Lung (tissue), 12 donors: ENCODE data around the gene PDE4B. TPM values are rescaled to one million over a fixed set of nuclear protein-coding genes. Genes with fewer than 3 reads are reported as not detected.

ENCODE experiments used
- ATAC-seq: fragments of 200-7000 bp; cut with Tn5 transposase; one replicate; pipeline ENCODE4 v1.9.1; 2020; ENCODE audit warnings: moderate number of reproducible peaks; ENCODE audit not compliant: insufficient read depth, low FRiP score
- DNase-seq, 3 donors: peaks; one replicate each; pipeline ENCODE4 v3.0.0-alpha.2; 2013 to 2017
- H3K27ac ChIP-seq, 2 donors: one replicate each; pipeline ENCODE4 v1.5.1; 2013; ENCODE audit warnings: mild to moderate bottlenecking in 2 of 2, moderate library complexity in 2 of 2, control low read depth in 1 of 2, inconsistent platforms in 1 of 2, low read depth in 1 of 2, low read length in 1 of 2
- H3K27me3 ChIP-seq, 3 donors: one replicate each; pipeline ENCODE4 v1.5.1; 2013; ENCODE audit warnings: low read length in 2 of 3; ENCODE audit not compliant: control insufficient read depth in 3 of 3, insufficient read depth in 3 of 3
- H3K36me3 ChIP-seq, 4 donors: one replicate each; pipeline ENCODE4 v1.5.1; 2013; ENCODE audit warnings: low read length in 4 of 4, mild to moderate bottlenecking in 1 of 4, moderate library complexity in 1 of 4; ENCODE audit not compliant: control insufficient read depth in 4 of 4, insufficient read depth in 4 of 4
- H3K4me1 ChIP-seq, 5 donors: one replicate each; pipeline ENCODE4 v1.5.1; 2013; ENCODE audit warnings: low read length in 5 of 5, mild to moderate bottlenecking in 2 of 5, moderate library complexity in 1 of 5; ENCODE audit not compliant: control insufficient read depth in 5 of 5, insufficient read depth in 5 of 5
- H3K4me3 ChIP-seq: one replicate; pipeline ENCODE4 v1.5.1; 2013; ENCODE audit warnings: mild to moderate bottlenecking, control low read depth, moderate library complexity
- H3K9ac ChIP-seq, 2 donors: one replicate each; pipeline ENCODE4 v1.5.1; 2013; ENCODE audit warnings: low read length in 2 of 2, control low read depth in 1 of 2; ENCODE audit not compliant: insufficient read depth in 1 of 2
- H3K9me3 ChIP-seq, 4 donors: one replicate each; pipeline ENCODE4 v1.5.1; 2013; ENCODE audit warnings: low read length in 3 of 4, mild to moderate bottlenecking in 1 of 4, moderate library complexity in 1 of 4; ENCODE audit not compliant: control insufficient read depth in 4 of 4, insufficient read depth in 3 of 4
- whole genome bisulfite sequencing, 2 donors: extraction: QIAGEN DNeasy Blood & Tissue Kit; methylation state at CpG; one replicate each; pipeline ENCODE4 v1.1.7; 2013; 5-methylcytosine and 5-hydroxymethylcytosine counted together
- polyA plus RNA-seq, 2 donors: library from polyadenylated mRNA; stranded (reverse); fragments of 200-250 nt; gene quantifications; one replicate each; pipeline ENCODE4 v1.2.1, GENCODE V29; 2013
- total RNA-seq, 2 donors: library from RNA; depleted of rRNA in 1 of 2; stranded (reverse); fragments of >200 nt in 1 of 2; gene quantifications; one replicate each; pipeline ENCODE4 v1.2.1, GENCODE V29; 2014 to 2021
- TF ChIP-seq, protein P1 (sequence below): IDR thresholded peaks from 2 replicates; pipeline ENCODE4 v1.5.1; 2012; ENCODE audit warnings: mild to moderate bottlenecking; ENCODE audit errors: control extremely low read depth, extremely low read depth
- donor health status: control.
- donor health status: control.
- donor health status: Bipolar disorder and iron deficiency.
- donor health status: healthy.
- donor health status: DM: yes; HTN: yes; CAD: no.

The PDE4B gene
- total and polyA plus RNA-seq, 4 donors, result 4.0 to 96.2 (median 20.2) TPM

DNA sequence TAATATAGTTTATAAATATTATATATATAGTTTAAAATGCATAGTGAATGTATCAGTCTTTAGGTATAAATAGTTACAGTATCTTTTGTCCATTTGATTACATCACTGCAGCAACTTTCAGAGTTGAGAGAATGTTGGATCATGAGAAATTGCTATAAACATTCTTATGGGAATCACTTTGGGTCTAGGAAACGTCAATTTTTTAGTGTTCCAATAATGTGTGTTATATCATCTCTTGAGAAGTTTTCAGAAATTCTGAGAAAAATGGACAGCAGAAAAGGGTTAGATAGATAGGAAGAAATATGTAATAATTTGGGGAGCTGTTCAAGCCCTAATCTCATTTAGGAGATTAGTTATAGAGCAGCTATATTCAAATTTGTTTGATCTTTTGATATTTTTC lies 556.1 kb downstream of the PDE4B start:
- no peak overlapping the region for H3K4me3 ChIP-seq
- TF ChIP-seq, protein P1, sequence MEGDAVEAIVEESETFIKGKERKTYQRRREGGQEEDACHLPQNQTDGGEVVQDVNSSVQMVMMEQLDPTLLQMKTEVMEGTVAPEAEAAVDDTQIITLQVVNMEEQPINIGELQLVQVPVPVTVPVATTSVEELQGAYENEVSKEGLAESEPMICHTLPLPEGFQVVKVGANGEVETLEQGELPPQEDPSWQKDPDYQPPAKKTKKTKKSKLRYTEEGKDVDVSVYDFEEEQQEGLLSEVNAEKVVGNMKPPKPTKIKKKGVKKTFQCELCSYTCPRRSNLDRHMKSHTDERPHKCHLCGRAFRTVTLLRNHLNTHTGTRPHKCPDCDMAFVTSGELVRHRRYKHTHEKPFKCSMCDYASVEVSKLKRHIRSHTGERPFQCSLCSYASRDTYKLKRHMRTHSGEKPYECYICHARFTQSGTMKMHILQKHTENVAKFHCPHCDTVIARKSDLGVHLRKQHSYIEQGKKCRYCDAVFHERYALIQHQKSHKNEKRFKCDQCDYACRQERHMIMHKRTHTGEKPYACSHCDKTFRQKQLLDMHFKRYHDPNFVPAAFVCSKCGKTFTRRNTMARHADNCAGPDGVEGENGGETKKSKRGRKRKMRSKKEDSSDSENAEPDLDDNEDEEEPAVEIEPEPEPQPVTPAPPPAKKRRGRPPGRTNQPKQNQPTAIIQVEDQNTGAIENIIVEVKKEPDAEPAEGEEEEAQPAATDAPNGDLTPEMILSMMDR, result no peak
- peaks cover 0 to 46% (median 15%) of the 10 kb centered on the region in 5 donors for H3K4me1 ChIP-seq
- no peaks in the 10 kb centered on the region for H3K9me3 ChIP-seq
- no peaks in the 10 kb centered on the region for H3K27me3 ChIP-seq
- DNase-seq (no peak), ATAC-seq (no peak)
- H3K36me3 ChIP-seq, result peaks cover 0 to 1% (median 0%) of the 10 kb centered on the region in 4 donors
- no peak overlapping the region for H3K9ac ChIP-seq
- WGBS, 2 donors, result 70 to 85% methylated on average over 1 of the region's 1 CpG
- H3K27ac ChIP-seq, result peak overlapping the region in 1 of 2 donors; percentile 83

DNA sequence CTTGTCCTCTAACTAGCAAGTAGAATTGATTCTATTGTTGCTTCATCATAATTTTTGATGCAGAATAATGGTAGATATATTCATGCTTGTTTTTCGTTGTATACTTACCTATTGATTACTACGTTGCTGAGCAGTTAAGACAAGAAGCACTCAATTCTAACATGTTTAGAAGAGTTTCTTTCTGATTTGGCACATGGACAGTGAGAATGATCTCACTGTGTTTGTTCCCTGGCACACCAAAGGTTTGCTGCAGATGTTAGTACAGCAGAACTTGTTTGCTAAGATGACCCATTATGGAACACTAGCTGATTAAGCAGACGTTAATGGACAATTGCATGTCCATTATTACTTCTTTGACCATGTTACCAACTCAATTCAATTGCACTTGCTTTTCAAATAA lies 556.5 kb downstream of the PDE4B start:
- Histone ChIP-seq H3K9me3 (no peaks in the 10 kb centered on the region), H3K36me3 (peaks cover 0 to 1% (median 0%) of the 10 kb centered on the region in 4 donors), H3K4me1 (peaks cover 0 to 47% (median 19%) of the 10 kb centered on the region in 5 donors), H3K9ac (no peak overlapping the region), H3K27me3 (no peaks in the 10 kb centered on the region), H3K4me3 (no peak overlapping the region), H3K27ac (peak overlapping the region in 1 of 2 donors; percentile 83)
- WGBS, 2 donors, result 65 to 74% methylated on average over 3 of the region's 3 CpGs
- ATAC-seq, result no peak
- no peak for DNase-seq
- TF ChIP-seq, protein P1, result no peak

GRCh38 chr1:66350001-66350547 lies 557.4 kb downstream of the PDE4B start:
- DNase-seq, result peak in 1 of 3 donors; percentile 28
- peak overlapping the region; percentile 52 to 83 for H3K27ac ChIP-seq
- no peak for ATAC-seq
- H3K9me3 ChIP-seq, result no peaks in the 10 kb centered on the region
- no peaks in the 10 kb centered on the region for H3K27me3 ChIP-seq
- H3K4me3 ChIP-seq, result no peak overlapping the region
- H3K36me3 ChIP-seq, result peaks cover 0 to 1% (median 0%) of the 10 kb centered on the region in 4 donors
- peaks cover 0 to 52% (median 19%) of the 10 kb centered on the region in 5 donors for H3K4me1 ChIP-seq
- WGBS, 2 donors, result 18 to 41% methylated on average over 6 of the region's 6 CpGs
- TF ChIP-seq, protein P1, result no peak
- no peak overlapping the region for H3K9ac ChIP-seq

- no peaks in the 10 kb centered on the region for H3K27me3 ChIP-seq
- peaks cover 0 to 2% (median under 1%) of the 10 kb centered on the region in 4 donors for H3K36me3 ChIP-seq
- H3K9ac ChIP-seq, result no peak overlapping the region
- H3K27ac ChIP-seq, result peak overlapping the region; percentile 45 to 64
- H3K4me1 ChIP-seq, result peaks cover 0 to 46% (median 19%) of the 10 kb centered on the region in 5 donors
- TF ChIP-seq, protein P1, result no peak
- H3K9me3 ChIP-seq, result no peaks in the 10 kb centered on the region
- H3K4me3 ChIP-seq, result no peak overlapping the region
- ATAC-seq (no peak), DNase-seq (no peak)
Measured at GRCh38 chr1:66351478-66351877, 558.8 kb downstream of the PDE4B start.
